ENCODE measurements around the gene PSAPL1.

Gene PSAPL1

GRCh38 chr4:7398104-7398423 is 36.7 kb downstream of the PSAPL1 start:
- no peak for DNase-seq (ENCODE audit: low read depth in 1 of 2, low spot score in 1 of 2)

- no peak for DNase-seq (ENCODE audit: low read depth in 1 of 2, low spot score in 1 of 2)
Observed at GRCh38 chr4:7397206-7398103, 37.3 kb downstream of the PSAPL1 start.

- no peak for DNase-seq (ENCODE audit: low read depth in 1 of 2, low spot score in 1 of 2)
Observed at GRCh38 chr4:7396186-7396910, 38.4 kb downstream of the PSAPL1 start.

DNA sequence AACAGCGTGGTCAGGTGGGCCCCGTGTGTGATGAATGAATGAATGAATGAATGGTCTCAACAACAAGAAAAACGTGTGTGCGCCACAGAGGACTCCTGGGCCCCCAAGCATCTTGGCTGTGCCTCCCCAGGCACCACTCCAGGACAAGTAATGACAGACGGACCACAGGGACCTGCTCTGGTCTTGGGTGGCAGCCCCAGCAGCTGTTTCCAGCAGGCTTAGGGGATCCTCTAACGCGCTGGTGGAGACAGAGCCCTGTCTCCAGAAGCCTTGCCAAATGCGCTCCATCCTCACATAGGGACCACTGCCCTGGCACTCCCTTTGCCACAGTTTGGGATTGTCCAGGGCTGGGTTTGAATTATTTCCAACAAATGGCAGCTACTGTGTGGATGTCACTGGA is 39.1 kb downstream of the PSAPL1 start:
- no peak for DNase-seq (ENCODE audit: low read depth in 1 of 2, low spot score in 1 of 2)

GRCh38 chr4:7394681-7395451 is 39.9 kb downstream of the PSAPL1 start:
- no peak for DNase-seq (ENCODE audit: low read depth in 1 of 2, low spot score in 1 of 2)

DNA sequence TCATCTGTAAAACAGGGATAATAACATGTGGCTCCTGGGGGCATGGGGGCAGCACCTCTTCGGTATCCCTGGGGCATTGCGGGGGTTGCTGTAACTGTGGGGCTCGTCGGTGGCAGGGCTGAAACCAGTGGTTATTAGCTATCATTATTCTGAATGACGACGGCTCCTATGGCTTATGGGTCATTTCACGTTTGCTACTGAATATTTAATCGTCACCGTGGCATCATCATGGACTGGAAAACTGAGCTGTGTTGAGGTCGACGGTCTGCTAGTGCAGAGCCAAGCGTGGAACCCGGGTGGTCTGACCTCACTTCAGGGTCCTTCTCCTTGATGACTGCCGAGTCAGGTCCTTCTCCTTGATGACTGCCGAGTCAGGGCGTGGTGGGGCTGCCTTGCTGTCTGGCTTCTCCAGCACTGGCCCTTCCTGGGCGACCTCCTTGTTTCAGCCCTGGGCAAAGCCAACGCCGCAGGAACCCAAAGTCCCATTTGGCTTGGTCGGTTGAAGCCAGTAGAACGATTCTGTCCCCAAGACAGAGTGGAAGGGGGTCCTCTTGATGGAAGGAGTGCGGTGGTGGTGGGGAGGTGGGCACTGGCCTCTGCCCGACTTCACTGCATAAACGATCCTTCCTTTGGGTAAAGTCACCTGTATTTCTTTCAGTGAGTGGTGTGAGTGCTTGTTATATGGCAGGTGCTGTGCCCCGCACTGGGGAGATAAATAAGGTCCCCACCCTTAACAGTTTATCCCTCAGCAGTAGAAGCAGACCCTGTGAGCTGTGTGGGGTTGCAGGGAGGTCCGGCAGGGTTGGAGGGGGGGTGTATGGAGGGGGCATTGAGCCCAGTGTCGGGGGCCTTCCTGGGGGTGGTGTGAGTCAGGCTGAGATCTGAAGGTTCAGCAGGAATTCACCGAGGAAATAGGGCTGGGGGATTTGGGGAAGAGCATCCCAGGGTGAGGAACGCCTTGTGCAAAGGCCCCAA is 40.8 kb downstream of the PSAPL1 start:
- no peak for DNase-seq (ENCODE audit: low read depth in 1 of 2, low spot score in 1 of 2)

- no peak for DNase-seq (ENCODE audit: low read depth in 1 of 2, low spot score in 1 of 2)
Observed at GRCh38 chr4:7392438-7393421, 42.0 kb downstream of the PSAPL1 start.

DNA sequence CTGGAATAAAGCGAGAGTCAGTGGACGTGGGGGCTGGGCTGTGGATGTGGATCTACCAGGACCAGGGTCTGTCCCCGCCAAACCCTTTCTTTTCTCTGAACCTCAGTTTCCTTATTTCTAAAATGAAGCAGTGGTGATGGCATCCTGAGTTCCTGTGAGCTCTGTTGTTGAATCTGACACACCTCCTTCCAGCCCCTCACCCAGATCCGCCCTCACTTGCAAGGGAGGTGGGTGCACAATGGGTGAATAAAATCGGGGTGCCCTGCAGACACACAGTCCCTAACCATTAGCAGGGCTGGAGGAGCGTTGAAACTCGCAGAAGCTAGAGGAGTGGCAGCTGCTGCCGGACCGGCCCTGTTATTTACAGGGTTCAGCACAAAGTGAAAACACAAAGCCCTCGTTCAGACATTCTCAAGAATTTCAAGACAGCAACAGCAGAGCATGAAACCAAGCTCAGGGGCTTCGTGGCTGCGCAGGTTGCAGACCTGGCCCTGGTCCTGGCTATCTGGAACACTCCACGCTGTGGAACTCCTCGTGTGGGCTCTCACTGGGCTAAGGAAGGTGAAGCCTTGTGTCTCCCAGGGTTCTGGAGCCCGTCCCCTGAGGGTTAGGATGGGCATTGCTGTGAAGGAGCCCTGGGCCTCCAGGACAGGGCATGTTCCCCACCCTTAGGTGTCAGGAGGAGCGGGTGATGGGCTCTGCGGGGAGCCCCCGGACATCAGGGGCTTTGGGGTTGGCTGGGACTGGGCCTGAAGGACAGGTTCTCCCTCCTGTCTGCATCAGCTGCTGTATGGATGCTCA is 42.9 kb downstream of the PSAPL1 start:
- DNase-seq (ENCODE audit: low read depth in 1 of 2, low spot score in 1 of 2): no peak

GRCh38 chr4:7390906-7391636 is 43.7 kb downstream of the PSAPL1 start:
- DNase-seq (ENCODE audit: low read depth in 1 of 2, low spot score in 1 of 2): no peak

DNA sequence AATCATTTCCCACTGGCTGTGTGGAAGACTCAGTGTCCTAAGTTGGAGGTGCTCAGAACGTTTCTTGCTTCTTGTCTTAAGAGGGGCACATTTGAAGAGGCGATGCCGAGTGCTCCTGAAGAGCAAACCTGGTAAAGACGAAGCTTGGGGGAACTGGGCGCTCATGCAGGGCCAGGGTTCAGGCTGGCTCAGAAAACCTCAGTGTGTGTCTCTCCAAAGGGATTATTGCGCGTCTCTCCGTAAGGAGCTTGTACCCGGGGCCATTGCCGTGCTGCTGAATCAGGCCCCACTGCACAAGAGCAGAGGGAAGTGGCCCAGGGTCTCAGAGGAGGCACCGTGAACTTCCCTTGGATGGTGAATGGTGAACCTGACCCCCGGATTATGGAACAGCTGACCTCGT is 44.4 kb downstream of the PSAPL1 start:
- no peak for DNase-seq (ENCODE audit: low read depth in 1 of 2, low spot score in 1 of 2)

DNA sequence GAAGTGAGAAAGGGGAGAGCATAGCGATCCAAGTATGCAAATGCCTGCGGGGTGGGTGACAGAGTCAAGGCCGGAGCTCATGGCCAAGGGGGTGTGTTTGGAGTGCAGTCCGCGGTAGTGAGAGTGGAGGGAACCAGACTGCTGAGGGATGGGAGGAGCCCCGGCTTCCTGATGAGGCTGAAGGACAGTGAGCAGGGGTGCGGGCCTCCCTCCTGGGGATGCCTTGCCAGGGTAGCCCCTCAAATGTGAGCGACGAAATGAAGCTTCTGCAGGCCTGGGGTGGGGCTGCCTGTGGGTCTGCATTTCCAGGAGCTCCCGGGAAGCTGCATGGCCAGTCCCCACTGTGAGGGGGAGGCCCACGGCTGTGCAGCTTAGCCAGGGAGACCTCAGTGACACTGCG is 45.0 kb downstream of the PSAPL1 start:
- no peak for DNase-seq (ENCODE audit: low read depth in 1 of 2, low spot score in 1 of 2)

DNA sequence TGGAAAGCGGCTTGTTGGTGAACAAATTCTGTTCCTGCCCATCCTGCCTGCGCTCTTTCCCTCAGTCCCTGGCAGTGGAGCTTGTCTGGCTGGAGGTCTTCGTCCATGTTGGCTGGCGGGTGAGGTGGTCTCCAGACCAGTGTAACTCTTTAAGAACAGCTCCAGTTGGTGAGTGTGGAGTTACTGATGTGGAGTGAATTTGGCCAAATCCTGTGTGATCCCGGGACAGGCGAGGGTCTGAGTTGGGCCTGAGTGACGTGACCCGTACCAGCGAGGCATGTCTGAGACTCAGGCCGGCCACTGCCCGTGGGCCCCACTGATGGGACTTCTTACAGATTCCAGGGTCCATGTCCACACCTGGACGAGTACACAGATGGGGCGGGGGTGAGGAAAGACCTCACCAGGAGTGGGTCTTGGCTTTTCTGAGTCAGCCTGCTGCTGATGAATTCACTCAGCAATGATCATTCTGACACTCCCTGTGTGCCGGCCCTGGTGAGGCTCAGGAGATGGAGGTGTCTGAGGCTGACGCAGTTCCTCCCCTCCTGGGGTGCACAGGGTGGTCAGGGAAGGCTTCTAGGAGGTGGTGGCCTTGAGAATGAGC is 45.5 kb downstream of the PSAPL1 start:
- DNase-seq (ENCODE audit: low read depth in 1 of 2, low spot score in 1 of 2): no peak

GRCh38 chr4:7388627-7389026 is 46.1 kb downstream of the PSAPL1 start:
- no peak for DNase-seq (ENCODE audit: low read depth in 1 of 2, low spot score in 1 of 2)

DNA sequence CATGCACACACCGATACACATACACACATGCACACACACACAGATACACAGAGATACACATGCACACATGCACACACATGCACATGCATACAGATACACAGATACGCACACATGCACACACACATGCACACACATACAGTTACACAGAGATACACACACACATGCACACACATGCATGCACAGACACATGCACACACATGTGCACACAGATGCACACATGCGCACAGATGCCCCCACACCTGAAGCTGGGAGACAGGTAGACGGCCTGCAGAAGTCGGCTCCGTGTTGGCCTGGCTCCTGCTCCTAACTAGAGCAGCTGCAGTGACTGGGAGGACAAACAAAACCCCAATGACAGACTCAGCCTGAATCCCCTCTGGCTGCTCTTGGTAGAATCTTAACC is 46.8 kb downstream of the PSAPL1 start:
- no peak for DNase-seq (ENCODE audit: low read depth in 1 of 2, low spot score in 1 of 2)

DNA sequence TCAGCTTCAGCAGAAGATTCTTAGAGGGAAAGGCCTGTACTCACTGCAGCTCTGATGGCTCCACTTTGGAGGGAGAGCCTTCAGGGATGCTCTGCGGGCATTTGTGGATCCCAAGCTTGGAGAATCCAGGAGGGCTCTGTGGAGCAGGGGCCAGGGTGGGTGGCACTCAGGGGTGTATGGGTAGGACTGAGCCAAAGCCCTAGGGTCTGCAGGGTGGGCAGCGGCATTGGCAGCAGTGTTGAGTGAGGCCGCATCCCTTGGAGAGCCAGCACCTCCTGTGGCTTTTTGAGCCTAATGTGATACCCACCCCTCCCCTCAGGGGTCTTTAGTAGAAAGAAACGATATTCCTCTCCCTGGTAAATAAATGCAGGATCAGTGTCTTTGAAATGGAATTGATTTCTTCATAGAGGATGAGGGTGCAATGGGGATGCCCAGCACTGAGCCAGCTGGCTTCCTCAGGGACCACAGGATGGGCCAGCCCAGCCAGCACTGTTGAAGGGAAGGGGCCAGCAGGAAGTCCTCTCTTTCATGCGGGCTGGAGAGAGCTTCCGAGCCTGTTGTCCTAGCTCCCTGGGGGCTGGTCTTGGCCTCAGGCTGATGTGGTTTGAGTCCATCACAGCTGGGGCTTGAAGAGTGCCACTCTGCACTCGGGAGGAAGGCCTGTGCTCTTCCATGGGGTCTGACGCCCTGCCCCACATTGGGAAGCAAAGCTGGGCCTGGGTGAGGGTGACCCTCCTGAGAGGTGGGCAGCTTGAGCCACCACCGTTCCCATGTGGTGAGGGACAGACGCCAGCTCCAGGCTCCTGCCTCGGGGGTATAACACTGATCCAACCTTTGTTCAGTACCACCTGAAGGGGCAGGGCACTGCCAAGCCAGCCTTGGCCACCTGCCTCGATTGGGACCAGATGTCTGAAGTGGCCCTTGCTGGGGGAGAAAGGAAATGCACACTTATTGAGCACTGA is 49.5 kb downstream of the PSAPL1 start:
- DNase-seq (ENCODE audit: low read depth in 1 of 2, low spot score in 1 of 2): no peak
